ENCODE measurements around the gene ABCC2.

GRCh38 chr10:99787311-99787710 lies 4.9 kb downstream of the ABCC2 start:
- TF ChIP-seq CTCF (conservative IDR thresholded peaks at IDR 0.05 in 1 of 2, IDR thresholded peaks at IDR 0.05 in 1 of 2; ENCODE audit: low read depth in 1 of 2, low read length in 2 of 2) (no peak), EZH2 (IDR thresholded peaks at IDR 0.05; ENCODE audit: low read length, missing control alignments) (no peak)
